GM10847 (cell line): ENCODE results near the gene AGTPBP1.

Experiments used
- POLR2A ChIP-seq: IDR thresholded peaks from 2 replicates; pipeline ENCODE4 v1.6.1; 2011; ENCODE audit not compliant: insufficient read length; ENCODE audit errors: extremely low read depth

The AGTPBP1 gene

GRCh38 chr9:85586684-85587083 lies 155.1 kb downstream of the AGTPBP1 start:
- TF ChIP-seq POLR2A: no peak

- no peak for TF ChIP-seq POLR2A
Measured at GRCh38 chr9:85577353-85577952, 164.3 kb downstream of the AGTPBP1 start.

GRCh38 chr9:85575868-85576267 lies 165.9 kb downstream of the AGTPBP1 start:
- TF ChIP-seq POLR2A: no peak

GRCh38 chr9:85569988-85570387 lies 171.8 kb downstream of the AGTPBP1 start:
- TF ChIP-seq POLR2A: no peak

- TF ChIP-seq POLR2A: no peak
Measured at GRCh38 chr9:85559526-85559925, 182.2 kb downstream of the AGTPBP1 start.

- TF ChIP-seq POLR2A: no peak
Measured at GRCh38 chr9:85554349-85554748, 187.4 kb downstream of the AGTPBP1 start.

- no peak for TF ChIP-seq POLR2A
Measured at GRCh38 chr9:85553475-85553874, 188.3 kb downstream of the AGTPBP1 start.

- TF ChIP-seq POLR2A: no peak
Measured at GRCh38 chr9:85547599-85547998, 194.2 kb downstream of the AGTPBP1 start.

GRCh38 chr9:85543196-85543595 lies 198.6 kb downstream of the AGTPBP1 start:
- TF ChIP-seq POLR2A: no peak

GRCh38 chr9:85541876-85542275 lies 199.9 kb downstream of the AGTPBP1 start:
- no peak for TF ChIP-seq POLR2A

GRCh38 chr9:85536514-85536913 lies 205.2 kb downstream of the AGTPBP1 start:
- TF ChIP-seq POLR2A: no peak

- no peak for TF ChIP-seq POLR2A
Measured at GRCh38 chr9:85536076-85536475, 205.7 kb downstream of the AGTPBP1 start.

GRCh38 chr9:85534340-85534739 lies 207.4 kb downstream of the AGTPBP1 start:
- no peak for TF ChIP-seq POLR2A

GRCh38 chr9:85533538-85533937 lies 208.2 kb downstream of the AGTPBP1 start:
- no peak for TF ChIP-seq POLR2A

GRCh38 chr9:85530721-85531120 lies 211.0 kb downstream of the AGTPBP1 start:
- TF ChIP-seq POLR2A: no peak

GRCh38 chr9:85528607-85529006 lies 213.1 kb downstream of the AGTPBP1 start:
- no peak for TF ChIP-seq POLR2A

- no peak for TF ChIP-seq POLR2A
Measured at GRCh38 chr9:85528142-85528541, 213.6 kb downstream of the AGTPBP1 start.
